Measurements from ENCODE around the gene PDE9A.

Gene PDE9A

GRCh38 chr21:42744520-42745445 lies 91.4 kb downstream of the PDE9A start:
- DNase-seq = no peak

GRCh38 chr21:42745511-42746239 lies 92.3 kb downstream of the PDE9A start:
- peak in 2 of 4 experiments; percentile 13 to 20 for DNase-seq

DNA sequence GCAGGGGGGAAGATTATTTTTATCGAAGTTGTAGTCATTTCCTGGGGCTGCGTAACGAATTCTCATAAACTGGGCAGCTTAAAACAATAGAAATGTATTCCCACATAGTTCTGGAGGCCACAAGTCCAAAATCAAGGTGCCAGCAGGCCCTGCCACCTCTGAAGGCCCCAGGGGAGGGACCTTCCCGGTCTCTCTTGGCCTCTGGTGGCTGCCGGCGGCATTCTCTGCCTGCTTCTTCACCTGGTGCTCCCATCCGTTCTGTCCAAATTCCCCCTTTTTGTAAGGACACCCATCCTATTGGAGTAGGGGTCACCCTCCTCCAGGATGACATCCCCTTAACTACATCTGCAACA lies 92.8 kb downstream of the PDE9A start:
- no peak for DNase-seq

GRCh38 chr21:42746593-42747275 lies 93.3 kb downstream of the PDE9A start:
- peak; percentile 79 to 95 (median 90) for DNase-seq

DNA sequence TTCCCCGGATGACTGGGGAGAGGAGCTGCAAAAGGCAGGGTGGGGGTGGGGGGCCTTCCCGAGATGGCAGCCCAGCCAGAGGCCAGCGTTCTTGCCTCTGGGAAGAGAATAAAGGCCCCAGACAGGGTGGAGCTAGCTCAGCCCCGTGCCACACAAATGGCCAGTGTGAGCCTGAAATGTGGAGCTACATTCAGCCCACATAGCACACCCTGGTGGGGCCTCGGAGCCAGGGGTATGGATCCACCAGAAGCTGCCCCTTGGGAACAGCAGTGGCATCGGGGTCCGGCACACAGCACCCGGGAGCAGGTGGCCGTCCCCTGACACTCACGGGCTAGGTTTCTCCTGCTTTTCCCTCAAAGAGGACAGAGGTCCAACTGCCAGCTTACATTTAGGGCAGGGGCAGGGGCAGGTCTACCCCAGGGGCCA lies 93.9 kb downstream of the PDE9A start:
- DNase-seq = no peak

DNA sequence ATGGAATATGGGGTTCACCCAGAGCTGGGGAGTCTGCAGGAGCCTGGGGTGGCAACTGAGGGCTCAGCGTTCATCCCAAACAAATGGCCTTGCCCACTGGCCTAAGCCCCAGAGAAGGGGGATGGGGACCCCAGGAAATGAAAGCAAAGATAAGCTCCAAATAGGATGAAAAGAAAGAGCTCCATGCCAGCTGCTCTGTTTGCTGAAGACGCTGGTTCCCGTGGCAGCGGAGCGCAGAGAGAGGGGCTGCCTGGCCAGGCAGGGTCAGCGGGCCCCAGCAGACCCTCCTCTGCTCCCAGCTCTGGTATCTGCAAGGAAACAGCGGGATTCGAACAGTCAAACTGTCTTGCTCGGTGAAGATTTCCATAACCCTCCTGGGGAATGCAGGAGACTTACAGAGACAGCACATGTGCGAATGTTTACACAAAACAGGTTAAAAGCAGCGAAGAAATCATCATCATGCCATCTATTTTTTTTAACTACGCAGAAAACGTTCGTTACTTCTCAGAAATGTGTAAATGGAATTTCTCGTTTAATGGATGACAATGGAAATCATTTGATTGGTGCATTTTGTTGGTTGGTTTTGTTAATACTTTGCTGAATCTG lies 94.4 kb downstream of the PDE9A start:
- no peak for DNase-seq

DNA sequence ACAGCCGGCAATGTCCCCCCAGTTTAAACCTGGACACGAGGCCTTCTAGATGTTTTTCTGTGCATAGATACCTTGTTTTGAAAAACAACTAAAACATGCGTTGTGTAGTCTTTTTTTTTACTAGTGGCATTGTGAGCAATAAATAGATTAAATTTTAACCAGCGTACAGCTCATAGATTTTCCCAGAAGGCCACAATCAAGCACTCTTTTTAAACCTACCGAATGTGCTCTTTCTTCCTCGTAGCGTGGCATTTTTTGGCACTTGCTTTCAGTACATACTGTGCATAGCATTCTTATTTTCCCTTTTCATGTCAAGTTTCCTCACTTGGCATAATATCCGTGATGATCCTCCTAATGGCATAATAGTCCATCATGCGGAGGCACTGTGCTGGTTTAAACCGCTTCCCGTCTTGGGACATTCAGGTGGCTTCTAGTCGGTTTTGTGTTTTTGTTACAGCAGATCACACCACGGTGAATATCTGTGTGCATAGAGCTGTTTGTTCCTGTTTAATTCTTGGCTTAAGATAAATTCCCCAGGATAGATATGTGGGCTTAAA lies 95.3 kb downstream of the PDE9A start:
- DNase-seq = no peak

DNA sequence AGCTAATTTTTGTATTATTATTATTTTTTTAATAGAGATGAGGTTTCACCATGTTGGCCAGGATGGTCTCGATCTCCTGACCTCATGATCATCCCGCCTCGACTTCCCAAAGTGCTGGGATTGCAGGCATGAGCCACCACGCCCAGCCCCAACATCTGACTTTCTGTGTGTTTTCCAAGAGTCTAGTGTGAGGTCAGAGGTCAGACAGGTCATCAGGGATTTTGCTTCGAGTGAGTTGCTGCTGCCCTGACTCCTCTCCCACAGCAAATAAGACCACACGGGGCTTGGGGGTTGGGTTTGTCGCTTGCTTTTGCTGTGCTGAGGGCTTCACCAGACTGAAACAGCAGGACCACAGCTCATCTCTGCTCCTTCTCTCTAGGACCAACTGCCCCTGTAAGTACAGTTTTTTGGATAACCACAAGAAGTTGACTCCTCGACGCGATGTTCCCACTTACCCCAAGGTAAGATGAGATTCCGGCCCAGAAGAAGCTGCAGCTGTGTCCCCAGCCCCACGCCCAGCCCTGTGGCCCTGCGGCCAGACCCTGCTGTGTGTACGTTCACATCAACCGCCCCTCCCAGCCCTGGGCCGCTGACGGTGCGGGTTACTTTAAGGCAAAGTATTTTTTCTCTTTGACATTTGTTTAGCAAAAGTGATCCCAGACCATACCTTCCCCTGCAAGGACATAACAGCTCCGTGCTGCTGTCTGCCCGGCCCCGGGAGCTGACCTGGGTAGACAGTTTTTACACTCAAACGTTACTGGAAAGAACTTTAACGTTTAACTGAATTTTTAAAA lies 97.5 kb downstream of the PDE9A start:
- DNase-seq = no peak

- no peak for DNase-seq
These were observed 98.4 kb downstream of the PDE9A start for GRCh38 chr21:42751866-42752265.

GRCh38 chr21:42753804-42754203 lies 100.4 kb downstream of the PDE9A start:
- DNase-seq = no peak

DNA sequence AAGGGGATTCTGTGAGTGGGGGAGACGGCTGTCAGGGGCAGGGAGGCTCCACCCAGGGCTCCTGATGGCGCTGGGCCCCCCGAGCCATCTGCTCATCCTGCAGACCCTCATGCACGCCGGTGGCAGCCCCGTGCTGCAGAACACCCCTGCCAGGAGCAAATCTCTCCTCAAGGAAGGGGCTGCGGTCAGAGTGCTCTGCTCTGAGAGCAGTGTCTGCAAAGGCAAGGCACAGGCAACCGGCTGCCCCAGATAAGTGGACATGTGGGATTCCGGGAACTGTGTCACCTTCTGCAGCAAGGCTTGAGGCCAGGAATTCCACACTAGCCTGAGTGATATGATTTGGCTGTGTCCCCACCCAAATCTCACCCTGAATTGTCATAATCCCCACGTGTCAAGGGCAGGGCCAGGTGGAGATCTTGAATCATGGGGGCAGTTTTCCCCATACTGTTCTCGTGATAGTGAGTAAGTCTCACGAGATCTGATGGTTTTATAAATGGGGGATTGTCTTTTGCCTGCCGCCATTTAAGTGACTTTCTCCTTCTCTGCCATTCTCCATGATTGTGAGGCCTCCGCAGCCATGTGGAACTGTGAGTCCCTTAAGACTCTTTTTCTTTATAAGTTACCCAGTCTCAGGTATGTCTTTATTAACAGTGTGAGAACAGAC lies 101.0 kb downstream of the PDE9A start:
- no peak for DNase-seq

- no peak for DNase-seq
These were observed 101.7 kb downstream of the PDE9A start for GRCh38 chr21:42755031-42755665.

GRCh38 chr21:42755766-42756579 lies 102.6 kb downstream of the PDE9A start:
- DNase-seq = no peak

GRCh38 chr21:42756580-42757250 lies 103.3 kb downstream of the PDE9A start:
- DNase-seq = no peak

DNA sequence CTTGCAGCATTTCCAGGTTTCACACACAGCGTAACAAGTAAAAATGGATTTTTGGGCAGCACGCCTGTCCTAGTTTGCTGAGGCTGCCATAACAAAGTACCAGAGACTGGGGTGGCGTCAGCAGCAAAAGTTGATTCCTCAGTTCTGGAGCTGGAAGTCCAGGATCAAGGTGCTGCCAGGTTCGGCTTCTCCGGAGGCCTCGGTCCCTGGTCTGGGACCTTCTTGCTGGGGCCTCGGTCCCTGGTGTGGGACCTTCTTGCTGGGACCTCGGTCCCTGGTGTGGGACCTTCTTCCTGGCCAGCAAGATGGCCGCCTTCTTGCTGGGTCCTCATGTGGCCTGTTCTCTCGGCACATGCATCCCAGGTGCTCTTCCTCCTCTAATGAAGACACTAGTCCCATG lies 104.0 kb downstream of the PDE9A start:
- no peak for DNase-seq

DNA sequence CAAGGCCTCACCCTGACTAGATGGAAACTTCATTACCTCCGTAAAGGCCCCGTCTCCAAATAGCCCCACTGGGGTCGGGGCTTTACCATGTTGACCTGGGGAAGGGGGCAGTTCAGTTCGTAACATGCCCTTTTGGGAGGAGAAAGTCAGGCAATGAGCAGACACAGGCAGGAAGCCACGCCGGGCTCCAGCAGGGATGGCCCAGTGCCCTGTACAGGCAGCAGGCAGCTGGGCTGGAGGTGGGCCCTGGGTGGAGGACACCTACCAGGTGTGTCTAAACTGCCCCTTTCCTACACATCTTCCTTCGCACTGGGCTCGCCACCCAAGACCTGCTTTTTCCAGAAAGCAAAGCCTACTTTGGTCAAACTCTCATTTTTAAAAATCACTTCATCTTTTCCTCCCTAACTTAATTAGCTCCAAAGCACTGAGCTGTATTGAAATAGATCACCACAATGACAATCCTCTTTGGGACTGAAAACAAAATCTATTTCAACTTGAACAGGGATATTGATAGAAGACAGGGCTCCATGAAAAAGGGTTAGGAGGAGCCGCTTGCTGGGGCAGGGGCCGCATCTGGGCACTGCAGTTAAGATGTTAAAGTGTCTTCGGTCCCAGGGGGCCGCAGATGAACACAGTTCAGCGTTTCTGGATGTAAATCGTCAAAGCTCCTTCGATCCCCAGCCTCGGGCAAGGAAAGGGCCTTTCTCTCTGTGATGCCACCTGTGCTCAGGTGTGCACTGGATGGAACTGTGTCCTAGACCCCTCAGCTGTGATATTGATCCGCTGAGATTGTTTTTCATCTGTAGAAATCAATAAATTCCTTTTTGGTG lies 104.6 kb downstream of the PDE9A start:
- DNase-seq = no peak

DNA sequence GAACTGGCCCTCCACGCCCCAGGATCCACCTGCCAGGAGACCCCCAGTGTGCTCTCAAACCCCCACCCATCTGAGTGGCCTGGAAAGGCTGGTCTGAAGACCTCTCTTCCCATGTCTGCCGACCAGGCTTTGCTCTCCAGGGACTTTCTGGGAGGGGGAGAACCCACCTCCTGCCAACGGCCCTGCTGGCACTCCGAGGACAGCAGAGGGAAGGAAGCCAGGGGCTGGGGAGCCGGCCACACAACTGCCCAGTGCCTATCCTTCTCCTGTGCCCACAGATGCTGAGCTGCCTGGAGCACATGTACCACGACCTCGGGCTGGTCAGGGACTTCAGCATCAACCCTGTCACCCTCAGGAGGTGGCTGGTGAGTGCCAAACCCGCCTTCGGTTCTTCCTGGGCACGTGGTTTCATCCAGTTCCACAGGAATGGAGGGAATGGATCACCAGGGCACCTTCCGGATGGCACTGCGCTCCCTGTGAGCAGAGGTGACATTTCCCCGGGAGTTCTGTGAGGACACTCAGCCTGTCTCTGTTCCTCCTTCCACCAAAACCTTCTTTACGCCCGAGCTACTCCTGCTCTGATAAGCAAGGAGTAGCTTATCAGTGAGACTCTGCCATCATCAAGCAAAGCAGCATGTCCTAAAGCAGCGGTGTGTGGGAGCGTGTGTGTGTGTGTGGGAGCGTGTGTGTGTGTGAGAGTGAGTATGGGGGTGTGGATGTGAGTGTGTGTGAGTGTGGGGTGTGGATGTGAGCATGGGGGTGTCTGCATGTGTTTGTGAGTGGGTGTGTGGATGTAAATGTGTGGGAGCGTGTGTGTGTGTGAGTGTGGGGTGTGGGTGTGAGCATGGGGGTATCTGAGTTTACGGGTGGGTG lies 105.5 kb downstream of the PDE9A start:
- DNase-seq = no peak

All from suppressor macrophage (primary cell).